ENCODE results near the gene CFAP299.
A peak's percentile ranks its signal among the peaks of the same experiment; 100 is the strongest.

CFAP299 gene

DNA sequence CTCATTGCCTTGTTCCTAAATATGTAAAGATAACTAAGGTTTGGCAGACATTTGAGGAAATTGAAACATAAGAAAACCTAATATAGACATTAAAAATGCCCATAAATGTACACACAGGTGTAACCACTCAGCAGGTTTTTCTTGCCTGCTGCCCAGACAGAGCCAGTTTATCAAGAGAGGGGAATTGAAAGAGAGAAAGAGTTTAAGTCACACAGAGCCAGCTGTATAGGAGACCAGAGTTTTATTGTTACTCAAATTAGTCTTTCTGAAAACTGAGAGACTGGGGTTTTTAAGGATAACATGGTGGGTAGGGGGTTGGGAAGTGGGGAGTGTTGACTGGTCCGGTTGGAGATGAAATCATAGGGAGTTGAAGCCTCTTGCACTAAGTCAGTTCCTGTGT is 119.0 kb downstream of the CFAP299 start:
- FAIRE-seq (no peak), DNase-seq (ENCODE audit: insufficient read length, low spot score) (no peak)
- TF ChIP-seq POLR2A (IDR thresholded peaks at IDR 0.05; ENCODE audit: low read depth, low read length) = no peak

DNA sequence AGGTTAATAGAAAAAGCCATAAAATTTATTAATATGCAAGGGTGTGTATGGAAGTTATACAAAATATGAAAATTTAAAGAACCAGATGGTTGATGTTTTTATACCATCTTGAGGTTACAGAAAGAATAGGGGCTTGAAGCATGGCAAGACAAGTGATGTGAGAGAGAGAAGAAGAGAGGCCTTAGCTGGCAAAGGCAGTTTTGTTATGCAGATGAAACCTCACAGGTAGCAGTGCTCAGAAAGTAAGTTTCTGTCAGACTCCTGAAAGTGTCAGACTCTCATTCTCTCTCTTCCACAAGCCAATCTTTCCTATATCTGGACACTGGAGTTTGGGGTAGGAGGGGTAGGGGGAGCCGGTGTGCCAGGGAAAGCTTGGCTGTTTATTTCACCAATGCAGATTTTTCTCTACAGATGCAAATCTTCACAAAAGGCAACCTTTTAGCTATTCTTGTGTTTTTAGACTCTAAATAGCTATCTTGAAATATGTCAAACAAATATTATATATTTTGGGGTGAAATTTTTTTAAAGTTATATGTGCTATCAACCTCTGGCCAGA is 124.5 kb downstream of the CFAP299 start:
- no peak for FAIRE-seq

DNA sequence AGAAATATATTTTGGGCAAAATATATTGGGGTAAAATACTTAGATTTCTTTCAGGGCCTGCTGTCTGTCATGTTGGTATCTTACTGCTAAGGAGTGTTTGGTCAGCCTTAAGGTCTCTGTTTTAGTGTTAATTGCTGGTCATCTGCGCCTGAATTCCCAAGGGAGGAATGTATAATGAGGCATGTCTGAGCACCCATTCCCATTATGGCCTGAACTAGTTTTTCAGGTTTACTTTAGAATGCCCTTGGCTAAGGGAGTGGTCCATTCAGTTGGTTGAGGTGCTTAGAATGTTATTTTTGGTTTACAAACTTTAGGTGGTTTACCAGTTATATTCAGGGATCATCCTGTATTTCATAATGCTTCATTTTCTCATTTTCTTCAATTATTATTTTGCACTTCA is 125.9 kb downstream of the CFAP299 start:
- TF ChIP-seq POLR2A (IDR thresholded peaks at IDR 0.05; ENCODE audit: low read depth, low read length) = no peak
- no peak for FAIRE-seq
- no peak for DNase-seq (ENCODE audit: insufficient read length, low spot score)

More for the DNA sequence above, 124.5 kb downstream of the CFAP299 start:
- no peak for TF ChIP-seq POLR2A (IDR thresholded peaks at IDR 0.05; ENCODE audit: low read depth, low read length)
- DNase-seq (ENCODE audit: insufficient read length, low spot score) = no peak

DNA sequence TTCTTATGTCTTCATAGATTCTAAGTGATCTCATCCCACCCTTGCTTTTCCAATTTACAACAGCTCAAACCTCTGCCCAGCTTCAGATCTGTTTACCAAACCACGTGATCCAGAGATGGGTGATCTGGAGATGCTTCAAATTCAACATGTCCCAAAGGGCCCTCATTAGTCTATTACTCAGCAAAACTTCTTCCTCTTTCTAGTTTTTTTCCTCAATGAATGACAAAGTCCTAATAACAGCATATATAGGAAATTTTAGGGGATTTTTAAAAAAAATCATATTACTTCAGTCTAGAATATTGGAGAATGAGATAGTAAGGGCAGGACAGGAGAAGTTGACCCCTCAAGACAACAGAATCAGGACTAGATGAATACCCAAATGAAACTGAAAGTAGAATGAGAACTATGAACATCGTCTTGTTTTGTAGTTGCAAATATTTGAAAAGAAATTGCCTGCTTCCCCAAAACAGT is 127.1 kb downstream of the CFAP299 start:
- peak; percentile 67 for FAIRE-seq
- TF ChIP-seq POLR2A (IDR thresholded peaks at IDR 0.05; ENCODE audit: low read depth, low read length) = no peak
- DNase-seq (ENCODE audit: insufficient read length, low spot score) = no peak

DNA sequence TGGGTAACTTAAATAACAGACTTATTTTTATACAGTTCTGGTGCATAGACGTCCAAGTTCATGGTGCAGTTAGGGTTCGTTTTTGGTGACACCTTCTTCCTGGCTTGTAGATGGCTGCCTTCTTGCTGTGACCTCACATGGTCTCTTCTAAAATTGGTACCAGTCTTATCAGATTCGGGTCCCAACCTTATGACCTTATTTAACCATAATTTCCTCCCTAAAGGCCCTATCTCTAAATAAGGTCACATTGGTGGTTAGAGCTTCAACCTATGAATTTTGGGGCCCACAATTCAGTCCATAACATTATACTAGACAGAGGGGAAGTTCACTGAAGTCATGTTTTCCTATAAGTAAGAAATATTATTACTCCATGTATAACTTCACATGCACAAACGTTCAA is 128.0 kb downstream of the CFAP299 start:
- no peak for TF ChIP-seq POLR2A (IDR thresholded peaks at IDR 0.05; ENCODE audit: low read depth, low read length)
- FAIRE-seq (no peak), DNase-seq (ENCODE audit: insufficient read length, low spot score) (no peak)

DNA sequence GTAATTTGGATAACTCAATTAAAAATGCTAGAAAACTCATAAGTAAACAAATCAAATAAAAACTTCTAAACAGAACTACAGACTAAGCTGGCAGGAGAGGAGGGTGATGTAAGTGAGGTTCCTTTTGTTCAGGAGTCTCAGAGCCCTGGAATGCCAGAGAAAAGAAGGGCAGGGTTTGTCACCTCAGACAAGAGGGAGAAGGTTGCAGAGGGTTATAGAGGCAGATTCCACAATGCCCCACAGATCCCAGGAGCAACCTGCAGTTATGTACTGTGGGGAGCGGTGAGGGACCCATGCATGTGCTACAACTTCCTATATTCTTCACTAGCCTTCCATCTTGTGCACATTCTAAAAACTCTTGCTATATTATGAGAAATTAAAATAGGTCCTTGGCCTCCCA is 129.7 kb downstream of the CFAP299 start:
- DNase-seq (ENCODE audit: insufficient read length, low spot score) (no peak), FAIRE-seq (no peak)
- no peak for TF ChIP-seq POLR2A (IDR thresholded peaks at IDR 0.05; ENCODE audit: low read depth, low read length)

DNA sequence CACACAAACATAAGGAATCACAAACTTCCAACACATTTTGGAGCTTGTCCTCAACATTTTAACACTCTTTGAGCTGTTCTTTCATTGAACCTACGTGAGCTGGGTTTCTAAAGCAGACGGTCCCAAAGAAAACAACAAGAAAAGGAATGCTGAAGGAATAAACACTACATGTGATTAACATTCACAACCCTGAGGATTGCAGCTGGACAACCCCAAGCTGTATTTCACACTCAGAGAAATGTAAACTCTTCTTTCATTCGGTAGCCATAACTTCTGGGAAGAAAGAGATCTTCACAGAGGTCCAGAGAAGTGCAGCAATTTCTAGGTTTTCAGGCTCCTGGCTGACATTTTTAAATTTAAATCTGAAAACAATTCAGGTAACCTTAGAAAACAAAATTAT is 130.2 kb downstream of the CFAP299 start:
- TF ChIP-seq POLR2A (IDR thresholded peaks at IDR 0.05; ENCODE audit: low read depth, low read length) = no peak
- FAIRE-seq = no peak

DNA sequence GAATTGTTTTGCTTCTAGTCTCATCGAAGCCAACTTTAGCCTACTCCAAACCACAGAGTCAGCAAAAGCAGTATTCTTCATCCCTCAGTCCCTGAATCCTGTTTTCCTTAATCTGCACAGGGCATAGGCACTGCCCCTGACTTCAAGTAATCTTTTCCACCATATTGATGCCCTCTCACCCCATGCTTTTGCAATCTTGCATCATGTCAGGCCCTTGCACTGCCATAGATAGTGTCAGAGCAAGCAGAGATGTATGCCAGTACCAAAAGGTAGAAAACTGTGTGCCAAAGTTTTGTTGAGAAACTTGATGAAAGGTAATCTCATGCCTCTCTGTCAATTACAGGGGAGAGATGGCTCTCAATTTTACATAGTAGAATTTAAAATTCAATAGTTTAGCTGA is 131.1 kb downstream of the CFAP299 start:
- FAIRE-seq (no peak), DNase-seq (ENCODE audit: insufficient read length, low spot score) (no peak)
- no peak for TF ChIP-seq POLR2A (IDR thresholded peaks at IDR 0.05; ENCODE audit: low read depth, low read length)

More for the DNA sequence above, 130.2 kb downstream of the CFAP299 start:
- no peak for DNase-seq (ENCODE audit: insufficient read length, low spot score)

DNA sequence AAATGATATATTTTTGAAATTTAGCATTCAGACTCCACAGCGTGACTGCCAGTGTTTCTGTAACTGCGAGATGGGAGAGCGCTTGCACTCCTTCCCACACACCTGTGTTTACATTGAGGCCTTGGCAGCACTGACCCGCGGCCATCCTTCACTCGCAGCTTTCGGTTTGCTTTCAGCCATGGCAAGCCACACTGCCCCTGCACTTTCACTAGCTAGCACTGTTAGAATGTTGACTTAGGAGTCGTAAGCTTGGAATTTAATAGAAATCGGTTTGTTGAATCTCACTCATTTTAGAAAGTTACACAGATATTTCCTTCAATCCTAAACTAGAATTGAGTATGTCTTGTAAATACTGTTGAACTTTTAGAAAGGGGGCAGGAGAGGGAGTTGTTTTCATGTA is 136.2 kb downstream of the CFAP299 start:
- DNase-seq (ENCODE audit: insufficient read length, low spot score) (peak; percentile 4), FAIRE-seq (peak; percentile 62)

DNA sequence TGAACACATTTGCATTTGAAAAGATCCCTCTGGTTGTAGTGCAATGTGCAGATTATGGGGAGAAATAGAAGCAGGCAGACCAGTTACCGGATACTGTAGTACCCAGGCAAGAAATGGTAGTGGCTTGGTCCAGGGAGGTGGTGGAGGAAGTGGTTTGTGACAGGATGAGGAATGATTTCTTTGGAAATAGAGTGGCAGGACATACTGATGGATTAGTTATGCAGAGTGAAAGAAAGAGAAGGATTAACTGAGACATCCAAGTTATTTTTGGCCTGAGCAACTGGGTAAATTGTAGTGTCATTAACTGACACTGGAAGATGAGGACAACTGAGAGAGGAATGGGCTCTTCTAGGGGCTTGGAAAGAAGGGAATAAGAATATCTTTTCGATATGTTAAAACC is 139.7 kb downstream of the CFAP299 start:
- TF ChIP-seq POLR2A (IDR thresholded peaks at IDR 0.05; ENCODE audit: low read depth, low read length) = no peak
- DNase-seq (ENCODE audit: insufficient read length, low spot score) (no peak), FAIRE-seq (no peak)

More for the DNA sequence above, 136.2 kb downstream of the CFAP299 start:
- TF ChIP-seq POLR2A (IDR thresholded peaks at IDR 0.05; ENCODE audit: low read depth, low read length) = no peak

DNA sequence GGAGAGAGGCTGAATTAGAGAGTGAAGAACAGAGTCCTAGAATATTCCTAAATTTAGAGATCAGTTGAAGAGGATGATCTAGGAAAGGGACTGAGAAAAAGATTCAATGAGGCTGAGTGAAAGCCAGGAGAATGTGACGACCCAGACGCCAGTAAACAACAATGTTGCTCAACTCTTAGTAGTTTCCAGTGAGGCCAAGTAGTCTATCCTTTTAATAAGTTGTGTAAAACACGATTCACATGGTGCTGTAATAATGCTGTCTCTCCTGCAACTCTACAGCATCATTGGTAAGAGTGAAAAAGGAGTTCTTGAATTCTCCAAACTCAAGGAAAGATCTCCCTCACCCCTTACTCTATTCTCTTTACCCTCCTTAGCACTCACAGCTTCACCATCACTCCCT is 140.3 kb downstream of the CFAP299 start:
- FAIRE-seq (no peak), DNase-seq (ENCODE audit: insufficient read length, low spot score) (no peak)
- TF ChIP-seq POLR2A (IDR thresholded peaks at IDR 0.05; ENCODE audit: low read depth, low read length) = no peak

DNA sequence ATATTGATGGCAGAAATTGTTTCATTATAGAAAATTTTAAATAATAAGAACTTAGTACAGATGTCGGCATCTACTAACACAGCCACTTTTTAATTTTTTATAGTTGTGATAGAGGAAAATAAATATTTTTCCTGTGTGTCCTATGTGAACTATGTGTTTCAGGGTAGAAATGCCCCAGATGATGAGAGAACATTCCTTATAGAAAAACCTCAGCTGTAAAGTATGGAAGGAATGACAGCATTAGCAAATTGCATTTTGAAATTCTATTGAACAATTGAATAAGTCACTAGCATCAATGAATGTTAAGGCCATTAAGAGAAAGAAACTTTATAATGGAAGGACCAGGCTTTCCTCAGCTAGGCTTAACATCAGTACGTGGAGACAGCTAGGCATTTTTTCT is 149.2 kb downstream of the CFAP299 start:
- TF ChIP-seq POLR2A (IDR thresholded peaks at IDR 0.05; ENCODE audit: low read depth, low read length) = no peak
- DNase-seq (ENCODE audit: insufficient read length, low spot score) = no peak
- FAIRE-seq = no peak

DNA sequence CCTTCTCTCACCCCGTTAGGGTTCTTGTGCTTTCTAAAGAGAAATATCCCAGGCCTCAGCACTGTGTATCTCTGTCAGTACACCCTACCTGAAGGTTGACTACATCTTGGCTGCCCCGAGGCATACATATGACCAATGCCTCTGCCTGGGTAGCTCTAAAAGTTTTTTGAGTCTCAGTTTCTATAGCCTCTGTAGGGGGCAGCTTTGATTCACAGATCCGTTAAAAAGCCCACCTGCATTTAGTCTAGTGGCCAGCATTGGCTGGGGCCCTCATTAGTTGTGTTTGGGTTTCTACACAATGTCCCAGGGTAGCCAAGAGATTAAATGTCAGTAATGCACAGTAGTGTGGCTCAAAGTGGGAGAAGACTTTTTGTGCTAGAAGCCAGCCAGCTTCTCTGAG is 151.1 kb downstream of the CFAP299 start:
- FAIRE-seq (no peak), DNase-seq (ENCODE audit: insufficient read length, low spot score) (no peak)
- no peak for TF ChIP-seq POLR2A (IDR thresholded peaks at IDR 0.05; ENCODE audit: low read depth, low read length)

DNA sequence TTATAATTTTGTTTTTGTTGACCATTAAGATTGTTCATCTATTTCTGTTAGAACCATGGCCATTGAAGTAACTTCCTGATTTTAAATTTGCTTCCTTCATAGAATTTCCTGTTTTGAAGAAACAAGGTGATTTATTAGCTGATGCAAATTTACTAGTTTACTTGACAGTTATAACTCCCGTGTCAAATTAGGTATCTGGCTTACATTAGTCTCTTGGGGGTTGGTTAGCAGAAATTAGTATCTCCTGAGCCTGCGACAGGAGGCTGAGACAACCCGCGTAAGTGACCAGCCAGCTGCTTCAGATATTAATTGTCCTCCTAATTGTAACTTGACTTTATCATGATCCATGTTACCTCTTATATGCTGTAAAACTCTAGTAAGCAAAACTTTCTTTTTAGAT is 154.3 kb downstream of the CFAP299 start:
- no peak for TF ChIP-seq POLR2A (IDR thresholded peaks at IDR 0.05; ENCODE audit: low read depth, low read length)
- no peak for FAIRE-seq
- no peak for DNase-seq (ENCODE audit: insufficient read length, low spot score)

DNA sequence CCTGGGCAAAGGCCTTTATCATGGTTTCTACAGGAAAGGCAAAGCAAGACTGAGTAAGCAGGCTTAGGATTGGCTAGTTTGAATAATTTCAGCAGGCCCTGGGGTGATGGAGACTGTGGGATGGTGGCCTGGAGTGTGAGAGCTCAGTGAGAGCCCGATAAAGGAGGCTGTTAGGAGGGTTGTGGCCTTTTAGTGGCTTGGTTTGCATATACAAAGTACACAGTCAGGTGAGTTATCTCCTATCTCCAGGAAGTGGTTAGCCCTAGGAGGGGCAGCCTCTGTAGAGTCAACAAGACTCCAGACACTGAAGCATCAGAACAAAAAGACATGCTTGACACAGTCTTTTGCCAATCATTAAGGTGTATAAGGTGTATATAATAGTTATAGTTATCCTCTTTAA is 157.2 kb downstream of the CFAP299 start:
- DNase-seq (ENCODE audit: insufficient read length, low spot score) (no peak), FAIRE-seq (no peak)
- TF ChIP-seq POLR2A (IDR thresholded peaks at IDR 0.05; ENCODE audit: low read depth, low read length) = no peak

DNA sequence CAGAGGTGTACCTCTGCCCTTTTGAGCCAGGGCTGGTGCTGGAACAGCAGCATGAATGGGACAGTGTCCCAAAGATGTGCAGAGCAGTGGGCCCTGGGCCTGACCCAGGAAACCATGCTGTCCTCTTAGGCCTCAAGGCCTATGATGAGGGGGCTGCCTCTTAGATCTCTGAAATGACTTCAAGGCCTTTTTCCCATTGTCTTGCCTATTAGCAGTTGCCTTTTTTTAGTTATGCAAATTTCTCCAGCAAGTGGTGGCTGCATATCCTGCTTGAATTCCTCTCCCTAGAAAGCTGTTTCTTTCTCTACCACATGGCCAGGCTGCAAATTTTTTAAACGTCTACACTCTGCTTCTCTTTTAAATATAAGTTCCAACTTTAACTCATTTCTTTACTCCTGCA is 160.3 kb downstream of the CFAP299 start:
- TF ChIP-seq POLR2A (IDR thresholded peaks at IDR 0.05; ENCODE audit: low read depth, low read length) = no peak
- DNase-seq (ENCODE audit: insufficient read length, low spot score) = no peak
- FAIRE-seq = no peak

All from H54 (cell line).